Measurements from ENCODE around the gene ULBP3.
"Not testable (repeated sequence)": the region's sequence is repeated elsewhere in the genome, so short reads cannot be mapped to it uniquely, and the experiment has no call there.

The ULBP3 gene

DNA sequence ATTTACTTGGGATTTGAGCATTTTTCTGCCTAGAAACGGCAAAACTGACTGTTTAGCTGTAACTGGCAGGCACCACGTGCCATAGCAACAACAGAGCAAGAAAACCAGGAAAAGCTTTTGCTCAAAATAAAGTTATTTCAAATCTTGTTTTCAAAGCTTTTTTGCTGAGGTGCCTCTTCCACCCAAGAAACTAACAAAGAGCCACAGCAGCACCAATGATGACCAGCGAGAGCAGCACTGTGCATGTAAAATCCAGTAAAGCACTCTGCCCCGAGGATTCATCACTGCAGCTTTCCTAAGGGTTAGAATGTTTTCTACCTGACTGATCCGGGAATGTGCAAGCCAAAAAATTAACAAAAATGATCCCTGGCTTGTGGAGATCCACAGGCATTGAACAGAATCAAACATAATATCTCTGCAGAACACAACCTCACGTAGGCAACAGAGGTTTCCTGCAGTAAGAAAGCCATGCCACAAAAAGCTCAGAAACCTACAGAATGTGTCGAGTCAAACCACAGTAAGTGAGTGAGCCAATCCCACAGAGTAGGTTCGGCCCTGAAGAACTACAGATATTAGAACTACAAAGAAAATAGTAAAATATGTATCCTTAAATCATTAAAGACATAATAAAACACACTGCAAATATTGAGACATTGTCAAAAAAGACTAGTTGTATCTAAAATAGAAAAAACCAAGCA, 7.4 kb upstream of the ULBP3 start:
- DNase-seq (ENCODE audit: low read depth) = no peak

DNA sequence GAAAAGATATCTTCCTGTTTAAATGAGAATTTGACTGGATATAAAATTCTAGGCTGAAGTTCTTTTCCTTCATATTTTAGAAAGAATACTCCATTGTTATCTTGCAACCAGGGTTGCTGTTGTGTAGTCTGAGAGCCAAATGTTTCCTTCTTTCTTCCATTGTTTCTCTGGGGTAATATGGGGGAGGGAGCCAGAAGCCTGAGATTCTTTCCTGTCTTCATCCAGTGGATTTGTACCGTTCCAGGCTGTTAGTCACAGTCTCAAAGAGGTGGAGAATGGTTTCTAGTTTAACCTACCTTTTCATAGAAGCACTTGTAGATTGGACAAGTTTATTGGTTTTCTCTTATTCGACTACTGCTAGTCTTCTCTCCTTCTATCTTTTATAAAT, 6.1 kb upstream of the ULBP3 start:
- no peak for DNase-seq (ENCODE audit: low read depth)

DNA sequence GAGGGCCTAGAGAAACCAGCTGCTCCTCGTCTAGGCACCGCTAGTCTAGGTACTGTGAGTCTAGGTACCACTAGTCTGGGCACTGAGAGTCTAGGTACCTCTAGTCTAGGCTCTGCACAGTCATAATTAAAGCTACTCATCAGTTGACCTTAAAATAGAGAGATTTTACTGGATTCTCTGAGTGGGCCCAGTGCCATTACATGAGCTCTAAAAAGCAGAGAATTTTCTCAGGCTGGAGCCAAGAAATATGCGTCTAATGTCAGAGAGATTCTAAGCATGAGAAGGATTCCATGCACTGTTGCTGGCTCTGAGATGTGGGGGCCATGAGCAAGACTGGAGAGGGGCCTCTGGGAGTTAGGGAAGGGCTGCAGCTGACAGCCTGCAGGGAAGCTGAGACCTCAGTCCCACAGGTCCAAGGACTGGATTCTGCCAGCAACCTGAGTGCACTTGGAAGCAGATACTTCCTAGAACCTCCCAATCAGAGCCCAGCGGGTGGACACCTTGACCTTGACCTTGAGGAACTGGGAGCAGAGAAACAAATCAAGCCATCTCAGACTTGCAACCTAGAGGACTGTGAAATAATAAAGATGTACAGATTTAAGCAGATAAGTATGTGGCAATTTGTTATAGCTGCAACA, 5.6 kb upstream of the ULBP3 start:
- DNase-seq (ENCODE audit: low read depth) = not testable (repeated sequence)

DNA sequence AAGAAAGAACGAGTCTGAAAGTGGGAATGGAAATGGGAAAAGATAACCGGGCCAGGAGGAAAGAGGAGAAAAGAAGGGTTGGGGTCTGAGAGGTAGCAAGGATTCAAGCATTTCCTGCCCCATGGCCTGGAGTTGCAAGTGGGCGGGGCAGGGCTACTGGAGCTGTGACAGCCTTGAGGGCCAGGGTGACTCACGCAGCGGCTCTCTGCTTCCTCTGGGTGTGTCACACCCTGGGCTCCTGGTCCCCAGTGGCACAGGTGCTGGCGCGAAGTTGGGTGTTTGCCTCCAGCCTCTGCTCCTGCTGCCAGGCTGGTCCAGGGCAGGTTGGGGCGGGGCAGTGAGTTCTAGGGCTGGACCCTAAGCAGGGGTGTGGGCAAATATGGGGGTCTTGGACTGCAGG, 3.3 kb upstream of the ULBP3 start:
- no peak for DNase-seq (ENCODE audit: low read depth)

DNA sequence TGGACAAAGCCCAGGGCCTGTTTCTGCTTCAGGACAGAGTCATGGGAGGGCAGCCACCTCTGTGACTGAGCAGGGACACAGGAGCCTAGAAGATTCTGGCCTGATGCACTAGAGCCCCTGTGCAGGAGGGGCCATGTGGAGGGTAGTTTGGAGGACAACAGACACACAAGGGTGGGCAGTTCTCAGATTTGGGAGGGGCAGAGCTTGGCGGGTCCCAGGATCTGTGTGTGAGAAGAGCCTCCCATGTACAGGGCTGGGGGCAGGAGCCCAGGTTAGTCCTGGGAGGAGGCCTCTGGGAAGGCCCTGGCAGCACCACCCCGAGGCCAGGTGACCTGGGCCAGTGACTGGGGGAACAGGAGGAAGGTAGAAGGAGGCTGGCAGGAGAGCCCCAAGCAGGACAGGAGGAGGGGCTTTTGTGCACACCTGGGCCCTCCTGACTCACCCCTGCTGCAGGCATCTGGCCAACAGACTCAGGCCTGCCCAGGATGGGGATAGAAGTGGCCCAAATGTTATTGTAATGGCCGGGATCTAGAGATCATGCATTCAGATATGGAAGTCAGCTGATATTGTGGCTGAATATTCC, 1.4 kb upstream of the ULBP3 start:
- DNase-seq (ENCODE audit: low read depth) = no peak

DNA sequence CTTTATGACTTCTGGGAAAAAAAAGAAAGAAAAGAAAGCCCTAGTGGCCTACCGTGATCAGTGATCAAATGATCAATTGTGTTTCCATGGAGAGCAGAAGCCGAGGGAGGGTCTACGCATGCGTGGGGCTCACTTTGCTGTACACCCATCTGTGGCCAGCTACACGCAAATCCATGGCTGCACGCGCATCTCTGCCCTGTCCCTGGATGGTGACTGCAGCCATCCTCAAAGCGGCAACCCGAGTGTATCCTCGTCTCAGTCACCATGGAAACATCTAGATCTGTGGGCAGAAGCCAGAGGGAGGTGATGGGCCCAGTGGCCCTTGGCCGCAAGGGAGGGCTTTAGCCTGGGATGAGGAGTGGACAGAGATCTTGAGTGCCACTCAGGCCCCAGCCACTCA, 785 bp upstream of the ULBP3 start:
- no peak for DNase-seq (ENCODE audit: low read depth)

DNA sequence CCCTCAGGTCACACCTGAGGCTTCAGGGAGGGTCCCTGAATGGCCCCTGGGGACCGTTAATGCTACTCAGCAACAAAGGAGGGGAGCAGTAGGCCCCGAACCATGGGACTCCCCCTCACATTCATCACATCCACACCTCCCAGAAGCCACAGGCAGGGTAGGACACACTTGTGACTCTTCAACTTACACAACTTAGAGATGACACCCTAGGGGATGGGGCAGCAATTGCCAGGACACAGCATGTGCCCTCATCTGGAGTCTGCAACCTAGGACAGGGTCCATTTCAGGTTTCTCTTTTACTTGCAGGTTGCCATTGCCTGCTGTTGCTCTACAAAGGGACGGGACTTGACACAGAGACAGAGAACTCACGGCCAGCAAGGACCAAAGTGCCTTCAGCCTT, 770 bp downstream of the ULBP3 start:
- DNase-seq (ENCODE audit: low read depth) = no peak

DNA sequence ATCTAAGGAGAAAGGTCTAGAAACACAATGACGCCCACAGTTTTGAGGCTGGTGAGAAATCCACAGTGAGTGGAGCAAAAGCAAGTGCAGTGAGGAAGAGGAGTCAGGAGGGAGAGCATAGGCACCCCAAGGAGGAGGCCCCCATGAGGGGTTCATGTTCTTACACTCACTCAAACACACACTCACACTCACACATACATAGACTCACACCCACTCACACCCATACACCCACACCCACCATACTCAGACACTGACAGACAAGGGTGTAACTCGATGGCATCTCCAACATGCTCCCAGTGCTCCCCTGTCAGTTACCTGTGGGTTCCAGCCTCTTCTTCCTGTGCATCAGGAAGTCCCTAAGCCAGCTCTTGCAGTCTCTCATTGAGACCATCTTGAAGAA, 3.8 kb downstream of the ULBP3 start:
- no peak for DNase-seq (ENCODE audit: low read depth)

DNA sequence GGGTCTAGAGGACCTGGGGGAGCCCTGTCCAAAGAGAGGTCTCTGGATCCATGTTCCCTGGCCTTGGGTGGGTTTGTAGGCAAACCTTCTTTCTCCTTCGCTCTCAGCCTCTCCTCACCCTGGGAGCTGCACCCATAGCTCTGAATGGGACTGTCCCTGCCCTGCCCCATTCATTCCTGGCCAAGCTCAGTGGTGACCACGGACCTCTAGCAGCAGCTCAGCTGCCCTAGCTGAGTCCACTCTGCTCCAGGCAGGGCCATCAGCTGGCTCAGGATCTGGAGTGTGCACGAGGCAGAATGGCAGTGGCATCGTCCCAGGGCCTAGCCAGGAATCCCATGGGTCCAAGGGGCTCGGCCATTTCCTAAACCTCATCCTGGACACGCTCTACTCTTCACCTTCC, 5.3 kb downstream of the ULBP3 start:
- DNase-seq (ENCODE audit: low read depth) = no peak

DNA sequence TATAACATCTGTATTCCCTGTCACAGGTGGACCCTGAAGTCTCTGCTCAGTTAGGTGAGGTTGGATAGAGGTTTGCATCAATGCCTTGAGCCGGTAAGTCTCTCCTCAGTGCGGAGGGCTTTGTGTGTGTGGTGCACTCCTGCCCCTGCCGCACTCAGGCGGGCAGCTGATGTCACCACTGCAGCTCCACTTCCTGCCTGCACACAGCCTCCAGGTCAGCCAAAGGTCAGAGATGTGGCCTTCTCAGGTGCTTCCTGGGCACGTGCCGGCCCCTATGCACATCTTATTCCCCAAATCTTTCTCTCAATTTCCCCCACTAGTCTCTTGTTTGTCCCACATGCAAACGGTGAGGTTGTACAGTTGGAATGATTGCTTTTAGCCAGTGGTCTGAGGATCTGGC, 8.9 kb downstream of the ULBP3 start:
- not testable (repeated sequence) for DNase-seq (ENCODE audit: low read depth)

DNA sequence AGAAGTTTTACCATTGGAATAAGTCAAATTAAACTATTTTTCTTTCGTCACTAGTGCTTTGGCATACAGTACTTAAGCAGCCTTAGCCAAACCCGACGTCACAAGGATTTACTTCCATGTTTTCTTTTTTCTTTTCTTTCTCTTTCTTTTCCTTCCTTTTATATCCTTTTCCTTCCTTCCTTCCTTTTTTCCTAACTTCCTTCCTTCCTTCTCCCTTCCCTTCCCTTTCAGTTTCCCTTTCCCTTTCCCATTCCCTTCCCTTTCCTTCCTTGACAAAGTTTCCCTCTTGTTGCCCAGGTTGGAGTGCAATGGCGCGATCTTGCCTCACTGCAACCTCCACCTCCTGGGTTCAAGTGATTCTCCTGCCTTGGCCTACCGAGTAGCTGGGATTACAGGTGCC, 9.9 kb downstream of the ULBP3 start:
- no peak for DNase-seq (ENCODE audit: low read depth)

DNA sequence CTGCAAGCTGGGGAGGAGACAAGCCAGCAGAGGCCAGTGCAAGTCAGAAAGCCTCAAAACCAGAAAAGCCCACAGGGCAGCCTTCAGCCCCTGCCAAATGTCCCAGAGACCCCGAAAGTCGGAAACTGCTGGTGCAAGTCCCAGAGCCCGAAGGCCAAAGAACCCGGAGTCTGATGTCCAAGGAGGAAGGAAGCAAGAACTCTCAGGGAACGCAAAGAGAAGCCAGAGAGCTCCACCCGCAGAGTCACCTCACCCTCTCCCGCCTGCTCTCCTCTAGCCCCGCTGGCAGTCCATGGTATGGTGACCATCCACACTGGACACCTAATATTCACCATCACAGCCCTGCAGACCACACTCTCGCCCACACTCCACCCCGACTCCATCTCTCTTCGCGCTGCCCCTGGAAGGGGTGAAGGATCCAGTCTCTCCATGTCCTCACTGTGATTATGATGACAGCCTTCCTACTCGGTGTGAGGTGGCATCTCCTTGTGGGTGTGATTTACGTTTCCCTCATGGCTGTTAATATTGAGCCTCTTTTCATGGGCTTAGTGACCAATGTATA, 10.6 kb downstream of the ULBP3 start:
- DNase-seq (ENCODE audit: low read depth) = no peak

DNA sequence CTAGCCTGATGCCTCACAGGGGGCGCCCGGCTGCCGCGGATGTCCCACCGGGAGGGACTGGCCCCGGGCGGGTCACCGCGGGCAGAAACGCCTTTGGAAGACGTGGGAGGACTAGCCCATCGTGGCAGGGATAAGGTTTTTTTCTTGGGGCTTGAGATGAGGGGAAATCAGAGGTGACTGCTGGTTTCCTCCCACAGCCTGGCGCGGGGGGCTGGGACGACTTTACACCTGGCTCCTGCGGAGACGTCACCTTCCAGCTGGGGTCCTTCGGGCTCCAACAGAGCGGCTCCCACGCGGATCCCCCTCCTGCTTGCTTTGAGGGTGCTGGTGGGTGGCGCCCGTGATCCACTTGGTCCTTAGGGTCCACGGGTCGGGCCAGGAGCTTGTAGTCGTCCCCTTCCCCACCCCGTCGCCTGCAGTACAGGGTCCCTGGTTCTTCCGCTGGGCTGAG, 11.4 kb downstream of the ULBP3 start:
- no peak for DNase-seq (ENCODE audit: low read depth)

DNA sequence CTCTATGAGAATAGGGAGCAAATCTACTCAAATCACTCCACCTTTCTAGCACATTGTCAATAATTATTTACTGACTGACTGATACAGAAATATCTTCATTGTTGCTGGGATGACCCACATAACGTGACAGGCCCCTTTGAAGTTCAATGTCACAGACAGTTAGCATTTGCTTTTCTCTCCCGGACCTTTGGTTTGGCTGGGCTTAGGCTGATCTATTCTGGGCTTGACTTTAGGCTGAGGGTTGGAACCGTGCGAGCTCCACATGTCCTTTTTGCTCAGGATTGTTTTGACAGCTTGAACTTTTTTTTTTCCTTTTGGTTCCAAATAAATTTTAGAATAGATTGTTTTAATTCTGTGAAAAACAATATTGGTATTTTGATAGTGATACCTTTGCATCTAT, 12.0 kb downstream of the ULBP3 start:
- no peak for DNase-seq (ENCODE audit: low read depth)

DNA sequence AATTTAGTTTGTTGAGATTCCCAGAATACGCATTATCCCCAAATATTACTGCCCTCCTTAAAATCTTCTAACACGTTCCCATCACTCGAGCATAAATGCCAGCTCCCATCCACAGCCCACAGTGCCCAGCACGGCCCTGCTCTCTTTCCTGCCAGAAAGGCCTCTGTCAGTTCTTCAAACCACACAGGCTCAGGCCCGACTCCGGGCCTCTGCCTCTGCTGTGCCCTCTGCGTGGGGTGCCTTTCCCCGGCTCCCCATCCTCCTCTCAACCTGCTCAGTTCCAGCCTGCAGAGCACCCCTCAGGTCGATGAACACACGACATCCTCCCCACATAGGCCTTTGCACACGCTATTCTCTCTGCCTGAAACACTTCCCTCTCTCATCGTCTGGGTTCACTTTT, 12.8 kb downstream of the ULBP3 start:
- no peak for DNase-seq (ENCODE audit: low read depth)

DNA sequence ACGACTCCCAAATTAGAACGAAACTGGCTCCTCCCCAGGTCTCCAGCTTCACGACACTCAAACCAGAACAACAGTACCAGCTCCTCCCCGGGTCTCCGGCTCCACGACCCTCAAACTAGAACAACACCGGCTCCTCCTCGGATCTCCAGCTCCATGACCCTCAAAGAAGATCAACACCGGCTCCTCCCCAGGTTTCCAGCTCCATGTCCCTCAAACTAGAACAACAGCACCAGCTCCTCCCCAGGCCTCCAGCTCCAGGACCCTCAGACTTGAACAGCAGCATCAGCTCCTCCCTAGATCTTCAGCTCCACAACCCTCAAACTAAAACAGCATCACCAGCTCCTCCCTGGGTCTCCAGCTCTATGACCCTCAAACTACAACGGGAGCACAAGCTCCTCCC, 13.8 kb downstream of the ULBP3 start:
- DNase-seq (ENCODE audit: low read depth) = no peak

DNA sequence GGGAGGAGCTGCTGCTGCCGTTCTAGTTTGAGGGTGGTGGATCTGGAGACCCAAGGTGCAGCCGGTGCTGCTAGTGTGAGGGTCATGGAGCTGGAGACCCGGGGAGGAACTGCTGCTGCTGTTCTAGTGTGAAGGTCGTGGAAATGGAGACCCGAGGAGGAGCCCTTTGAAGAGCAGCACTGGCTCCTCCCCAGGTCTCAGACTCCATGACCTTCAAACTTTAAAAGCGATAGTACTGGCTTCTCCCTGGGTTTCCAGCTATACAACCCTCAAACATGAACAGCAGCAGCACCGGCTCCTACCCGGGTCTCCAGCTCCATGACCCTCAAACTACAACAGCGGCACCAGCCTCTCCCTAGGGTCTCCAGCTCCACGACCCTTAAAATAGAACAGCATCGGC, 15.5 kb downstream of the ULBP3 start:
- no peak for DNase-seq (ENCODE audit: low read depth)

DNA sequence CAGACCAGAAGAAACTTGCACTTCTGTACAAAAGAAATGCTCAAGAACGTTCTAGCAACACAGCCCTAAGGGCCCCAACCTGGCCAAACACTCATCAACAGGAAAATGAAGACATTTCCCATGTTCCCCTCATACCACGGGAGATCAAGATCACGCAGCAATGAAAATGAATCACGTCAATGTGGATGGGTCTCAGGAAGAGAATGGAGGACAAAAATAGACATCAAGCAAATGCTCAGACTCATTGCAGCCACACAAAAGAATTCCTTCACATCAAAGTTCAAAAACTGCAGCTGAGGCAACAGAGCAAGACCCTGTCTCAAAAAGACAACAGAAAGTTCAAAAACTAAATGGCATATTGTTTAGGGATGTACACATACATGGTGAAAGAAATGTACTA, 18.1 kb downstream of the ULBP3 start:
- DNase-seq (ENCODE audit: low read depth) = no peak

DNA sequence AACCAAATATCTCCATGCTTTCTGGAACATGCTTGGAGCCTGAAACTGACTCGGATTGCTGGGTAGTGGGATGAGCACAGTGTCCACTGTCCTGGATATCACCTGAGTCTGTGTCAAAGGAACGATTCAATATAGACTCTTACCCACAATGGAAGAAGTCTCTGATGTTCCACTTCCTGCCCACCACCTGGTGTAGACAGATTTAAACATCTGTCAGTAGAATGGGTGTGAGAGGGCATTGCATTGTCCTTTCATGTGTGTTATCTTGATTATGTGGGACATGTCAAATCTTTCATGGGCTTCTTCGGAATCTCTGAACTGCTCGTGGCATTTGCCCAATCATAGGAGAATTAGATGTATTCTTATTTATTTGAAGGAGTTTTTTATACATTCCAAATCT, 20.8 kb downstream of the ULBP3 start:
- DNase-seq (ENCODE audit: low read depth) = no peak

DNA sequence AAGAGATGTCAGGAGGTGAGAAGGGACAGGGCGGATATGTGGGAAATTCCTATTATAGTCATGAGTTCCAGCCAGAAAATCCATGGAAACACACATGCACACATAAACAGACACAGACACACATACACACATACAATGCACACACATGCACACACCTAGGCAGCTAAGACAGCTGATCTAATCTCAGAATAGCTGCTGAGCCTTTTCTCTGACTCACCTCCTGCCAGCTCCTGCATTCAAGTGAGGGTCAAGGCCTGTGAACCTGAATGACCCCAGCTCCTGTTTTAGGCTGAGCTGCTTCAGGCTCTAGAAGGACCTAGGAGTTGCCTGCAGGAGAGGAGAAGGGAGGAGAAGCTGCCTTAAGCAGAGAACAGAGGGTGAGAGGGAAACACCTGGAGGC, 22.0 kb downstream of the ULBP3 start:
- no peak for DNase-seq (ENCODE audit: low read depth)

DNA sequence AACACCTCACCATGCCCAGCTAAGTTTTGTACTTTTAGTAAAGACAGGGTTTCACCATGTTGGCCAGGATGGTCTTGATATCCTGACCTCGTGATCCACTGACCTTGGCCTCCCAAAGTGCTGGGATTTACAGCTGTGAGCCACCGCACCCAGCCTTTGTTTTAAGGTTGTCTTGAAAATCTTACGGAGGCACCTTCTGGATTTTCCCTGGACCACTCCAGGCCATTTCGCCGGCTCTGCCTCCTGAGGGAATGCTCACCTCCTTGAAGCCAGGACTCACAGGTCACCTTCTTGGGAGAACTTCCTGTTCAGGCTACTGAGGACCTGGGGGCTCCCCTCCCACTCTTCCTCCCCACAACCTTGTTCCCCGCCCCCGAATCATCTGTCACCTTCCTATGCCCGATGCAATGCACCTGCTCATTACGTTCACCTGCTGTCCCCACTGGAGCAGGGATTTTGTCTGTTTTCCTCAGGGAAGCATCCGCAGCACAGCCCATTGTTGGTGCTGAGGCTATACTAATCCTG, 24.2 kb downstream of the ULBP3 start:
- DNase-seq (ENCODE audit: low read depth) = no peak

DNA sequence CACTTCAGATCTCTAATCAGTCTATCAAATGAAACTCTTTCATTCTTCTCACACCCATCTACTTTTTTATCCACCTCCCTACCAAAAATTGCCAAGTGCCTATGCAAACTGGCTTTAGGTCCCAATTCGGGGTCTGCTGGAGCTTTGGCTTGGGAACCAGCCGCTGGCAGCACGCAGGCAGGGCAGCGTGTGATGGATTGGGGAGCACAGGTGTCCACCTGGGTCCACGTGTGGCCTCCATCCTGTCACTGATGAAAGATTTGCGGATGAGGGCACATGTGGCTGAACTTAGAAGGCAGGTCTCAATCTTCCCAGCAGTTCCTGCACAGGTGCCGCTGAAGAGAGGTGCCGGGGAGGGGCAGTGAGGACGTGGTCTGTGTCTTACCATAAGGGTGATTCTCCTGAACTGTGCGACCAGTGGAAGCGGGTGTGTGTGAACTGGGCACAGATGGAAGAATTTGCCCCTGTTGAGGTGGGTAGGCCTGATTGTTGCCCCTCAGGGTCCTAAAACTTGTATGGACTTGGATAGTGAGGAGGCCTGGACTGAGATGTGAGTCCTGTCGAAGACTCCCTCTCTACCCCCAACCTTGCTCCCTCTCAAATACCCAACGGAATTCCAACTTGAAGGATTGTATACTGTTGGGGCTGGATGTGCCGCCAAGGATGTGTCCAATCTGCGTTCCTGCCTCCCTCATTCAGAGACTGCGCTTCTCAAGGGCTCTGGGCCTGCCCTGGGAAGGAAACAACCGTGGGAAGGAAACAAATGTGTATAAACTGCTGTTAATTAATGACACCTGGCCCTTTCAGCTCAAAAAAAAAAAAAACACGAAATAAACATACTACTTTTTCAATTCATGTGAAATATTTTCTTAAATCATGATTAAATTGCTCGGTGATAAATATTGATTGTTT, 25.2 kb downstream of the ULBP3 start:
- DNase-seq (ENCODE audit: low read depth) = no peak
